ENCODE results near the gene RDH5.
A peak's percentile ranks its signal among the peaks of the same experiment; 100 is the strongest.

Gene RDH5

DNA sequence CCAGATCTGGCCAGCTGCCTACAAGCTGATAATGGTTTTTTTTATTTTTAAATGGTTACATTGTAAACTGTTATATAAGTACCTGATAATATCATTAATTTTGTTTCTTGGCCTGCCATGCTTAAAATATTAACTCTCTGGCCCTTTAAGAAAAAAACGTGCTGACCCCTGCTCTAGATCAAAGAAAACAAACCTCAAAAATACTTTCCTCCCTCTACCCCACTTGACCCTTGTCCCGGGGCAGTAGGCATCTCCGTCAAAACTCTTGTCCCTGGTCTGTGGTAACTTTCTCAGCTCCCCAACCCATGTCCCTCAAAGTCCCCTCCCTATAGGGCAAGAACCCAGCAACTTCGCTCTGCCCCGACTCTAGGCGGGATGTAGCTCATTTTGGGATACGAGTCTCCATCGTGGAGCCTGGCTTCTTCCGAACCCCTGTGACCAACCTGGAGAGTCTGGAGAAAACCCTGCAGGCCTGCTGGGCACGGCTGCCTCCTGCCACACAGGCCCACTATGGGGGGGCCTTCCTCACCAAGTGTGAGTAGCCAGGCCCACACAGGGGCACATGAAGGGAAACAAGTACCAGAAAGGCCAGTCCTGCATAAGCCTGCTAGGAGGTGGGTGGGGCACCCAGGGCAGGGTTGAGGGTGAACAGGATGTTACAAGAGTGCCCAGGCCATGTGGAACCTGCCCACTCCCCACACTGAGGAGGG is 3.5 kb downstream of the RDH5 start:
- DNase-seq (ENCODE audit: low spot score in 2 of 2) (no peak), ATAC-seq (ENCODE audit: low read depth) (no peak)
- no peaks in the 10 kb centered on the region for H3K27me3 Mint-ChIP-seq
- peaks cover 19% of the 10 kb centered on the region for H3K4me1 Mint-ChIP-seq
- no peak overlapping the region for H3K4me3 Mint-ChIP-seq
- no peaks in the 10 kb centered on the region for H3K36me3 Mint-ChIP-seq
- H3K9me3 Mint-ChIP-seq = no peaks in the 10 kb centered on the region
- peak overlapping the region; percentile 24 for H3K27ac Mint-ChIP-seq

DNA sequence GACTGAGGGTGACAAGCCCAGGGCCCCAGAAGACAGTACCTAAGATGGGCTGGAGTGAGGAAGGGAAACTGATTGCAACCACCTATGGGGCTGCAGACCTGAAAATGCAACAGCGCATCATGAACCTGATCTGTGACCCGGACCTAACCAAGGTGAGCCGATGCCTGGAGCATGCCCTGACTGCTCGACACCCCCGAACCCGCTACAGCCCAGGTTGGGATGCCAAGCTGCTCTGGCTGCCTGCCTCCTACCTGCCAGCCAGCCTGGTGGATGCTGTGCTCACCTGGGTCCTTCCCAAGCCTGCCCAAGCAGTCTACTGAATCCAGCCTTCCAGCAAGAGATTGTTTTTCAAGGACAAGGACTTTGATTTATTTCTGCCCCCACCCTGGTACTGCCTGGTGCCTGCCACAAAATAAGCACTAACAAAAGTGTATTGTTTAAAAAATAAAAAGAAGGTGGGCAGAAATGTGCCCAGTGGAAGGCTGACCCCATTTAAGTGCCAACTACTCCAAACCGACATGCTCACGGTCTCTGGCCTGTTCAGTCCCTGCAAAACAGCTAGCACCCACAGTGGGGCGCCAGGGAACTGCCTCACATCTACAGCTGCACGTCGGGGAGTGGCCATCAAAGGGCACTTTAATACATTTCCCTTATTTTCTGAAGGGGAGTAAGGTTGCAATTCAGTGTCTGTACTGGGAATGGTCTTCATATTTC is 4.2 kb downstream of the RDH5 start:
- DNase-seq (ENCODE audit: low spot score in 2 of 2) = peak; percentile 50 to 61
- no peak overlapping the region for H3K4me3 Mint-ChIP-seq
- H3K27ac Mint-ChIP-seq = no peak overlapping the region
- H3K36me3 Mint-ChIP-seq = no peaks in the 10 kb centered on the region
- peak; percentile 69 for ATAC-seq (ENCODE audit: low read depth)
- H3K9me3 Mint-ChIP-seq = no peaks in the 10 kb centered on the region
- peaks cover 18% of the 10 kb centered on the region for H3K4me1 Mint-ChIP-seq
- no peaks in the 10 kb centered on the region for H3K27me3 Mint-ChIP-seq

DNA sequence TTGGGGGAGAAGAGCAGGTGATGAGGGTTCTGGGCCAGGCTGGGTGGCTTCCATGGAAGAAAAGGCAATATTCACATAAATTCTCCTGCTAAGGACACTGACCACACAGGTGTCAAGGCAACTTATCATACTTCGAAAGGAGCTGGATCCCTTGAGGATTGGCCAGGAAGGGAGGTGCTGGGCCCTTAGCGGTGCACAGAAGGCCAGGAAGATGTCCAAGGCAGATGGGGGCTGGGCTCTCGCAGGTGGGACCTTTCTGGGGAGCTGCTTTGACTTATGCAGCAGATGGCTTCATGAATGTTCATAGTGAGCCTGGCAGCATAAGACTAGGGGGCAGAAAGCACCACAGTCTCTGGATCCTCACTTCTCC is 4.7 kb downstream of the RDH5 start:
- no peak for DNase-seq (ENCODE audit: low spot score in 2 of 2)
- Mint-ChIP-seq H3K9me3 (no peaks in the 10 kb centered on the region), H3K4me1 (peaks cover 22% of the 10 kb centered on the region), H3K36me3 (no peaks in the 10 kb centered on the region), H3K4me3 (no peak overlapping the region), H3K27me3 (no peaks in the 10 kb centered on the region), H3K27ac (no peak overlapping the region)
- no peak for ATAC-seq (ENCODE audit: low read depth)

DNA sequence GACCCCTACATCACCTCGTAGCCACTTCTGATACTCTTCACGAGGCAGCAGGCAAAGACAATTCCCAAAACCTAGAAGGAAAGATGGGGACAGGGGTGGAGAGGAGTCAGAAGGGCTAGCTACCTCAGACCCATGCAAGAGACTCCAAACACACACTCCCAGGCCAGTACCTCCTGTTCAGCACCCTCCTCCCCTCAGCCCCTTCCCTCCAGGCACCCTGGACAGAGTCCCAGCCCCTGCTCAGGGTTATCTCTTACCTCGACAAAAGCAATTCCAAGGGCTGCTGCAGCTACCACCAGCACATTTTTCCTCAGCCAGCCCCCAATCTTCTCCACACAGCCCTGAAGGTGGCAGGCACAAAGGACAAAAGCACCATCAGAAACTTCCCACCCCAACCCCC is 5.4 kb downstream of the RDH5 start:
- ATAC-seq (ENCODE audit: low read depth) (no peak), DNase-seq (ENCODE audit: low spot score in 2 of 2) (no peak)
- no peaks in the 10 kb centered on the region for H3K27me3 Mint-ChIP-seq
- no peak overlapping the region for H3K4me3 Mint-ChIP-seq
- no peaks in the 10 kb centered on the region for H3K36me3 Mint-ChIP-seq
- H3K9me3 Mint-ChIP-seq = no peaks in the 10 kb centered on the region
- H3K27ac Mint-ChIP-seq = no peak overlapping the region
- H3K4me1 Mint-ChIP-seq = peaks cover 29% of the 10 kb centered on the region

DNA sequence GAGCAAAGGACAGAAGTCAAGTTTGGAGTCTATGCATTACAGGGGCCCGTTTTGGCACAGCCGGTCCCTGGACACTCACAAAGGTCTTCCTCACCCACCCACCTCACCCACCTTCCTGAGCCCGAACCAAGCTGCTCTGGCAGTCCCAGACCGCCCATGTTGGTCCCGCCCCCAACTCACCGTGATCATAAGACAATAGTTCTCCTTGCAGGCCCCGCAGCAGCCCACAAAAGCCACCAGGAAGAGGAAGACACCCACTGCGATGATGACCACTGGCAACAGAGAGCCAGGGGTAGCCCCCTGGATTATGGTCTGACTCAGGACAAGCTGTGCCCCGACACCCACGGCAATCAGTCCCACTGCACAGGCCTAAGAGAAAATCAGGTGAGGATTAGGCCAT is 6.8 kb downstream of the RDH5 start:
- DNase-seq (ENCODE audit: low spot score in 2 of 2) = no peak
- Mint-ChIP-seq H3K27ac (peak overlapping the region; percentile 88), H3K4me3 (peak overlapping the region; percentile 91), H3K27me3 (no peaks in the 10 kb centered on the region), H3K36me3 (no peaks in the 10 kb centered on the region), H3K9me3 (no peaks in the 10 kb centered on the region), H3K4me1 (peaks cover 29% of the 10 kb centered on the region)
- ATAC-seq (ENCODE audit: low read depth) = no peak

GRCh38 chr12:55727643-55728185 is 7.5 kb downstream of the RDH5 start:
- ATAC-seq (ENCODE audit: low read depth) (no peak), DNase-seq (ENCODE audit: low spot score in 2 of 2) (no peak)
- H3K36me3 Mint-ChIP-seq = no peaks in the 10 kb centered on the region
- H3K4me3 Mint-ChIP-seq = peak overlapping the region; percentile 91
- H3K4me1 Mint-ChIP-seq = peaks cover 29% of the 10 kb centered on the region
- H3K9me3 Mint-ChIP-seq = no peaks in the 10 kb centered on the region
- H3K27ac Mint-ChIP-seq = peak overlapping the region; percentile 88
- no peaks in the 10 kb centered on the region for H3K27me3 Mint-ChIP-seq

DNA sequence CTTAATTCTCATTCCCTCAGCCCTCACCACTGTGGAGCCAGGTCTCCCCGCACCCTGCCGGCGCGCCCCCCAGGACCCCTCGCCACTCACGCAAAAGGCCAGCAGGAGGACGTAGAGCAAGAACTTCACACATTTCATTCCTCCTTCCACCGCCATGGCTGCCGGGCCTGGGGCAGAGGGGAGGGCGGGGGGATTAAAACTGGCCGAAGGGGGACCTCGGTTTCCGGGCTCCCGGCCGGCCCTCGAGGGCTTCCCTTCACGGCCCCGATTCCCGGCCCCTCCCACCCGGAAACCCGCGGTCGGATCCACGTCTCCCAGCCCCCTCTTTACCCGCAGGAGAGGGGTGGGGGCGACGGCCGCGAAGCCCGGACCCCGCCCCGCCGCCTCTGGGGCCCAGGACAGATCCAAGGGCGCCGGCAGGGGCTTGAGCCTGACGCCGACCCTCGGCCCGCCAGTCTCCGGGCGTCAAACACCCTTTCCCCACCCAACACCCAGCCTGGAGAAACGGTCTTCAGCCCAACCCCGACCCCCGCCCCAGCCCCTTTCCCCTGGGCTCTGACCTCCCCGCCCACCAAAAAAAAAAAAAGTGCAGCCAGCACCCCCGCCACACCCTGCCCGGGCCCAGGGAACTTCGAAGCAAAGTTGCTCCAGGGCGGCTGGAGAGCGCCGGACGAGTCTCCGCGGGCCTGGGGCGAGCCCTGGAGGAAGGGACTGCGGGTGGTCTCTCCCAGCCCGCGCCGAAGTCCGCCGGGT is 8.2 kb downstream of the RDH5 start:
- Mint-ChIP-seq H3K27me3 (no peaks in the 10 kb centered on the region), H3K27ac (peak overlapping the region; percentile 88), H3K4me3 (peak overlapping the region; percentile 91), H3K36me3 (no peaks in the 10 kb centered on the region), H3K9me3 (no peaks in the 10 kb centered on the region), H3K4me1 (peaks cover 29% of the 10 kb centered on the region)
- ATAC-seq (ENCODE audit: low read depth) (peak; percentile 14), DNase-seq (ENCODE audit: low spot score in 2 of 2) (no peak)

DNA sequence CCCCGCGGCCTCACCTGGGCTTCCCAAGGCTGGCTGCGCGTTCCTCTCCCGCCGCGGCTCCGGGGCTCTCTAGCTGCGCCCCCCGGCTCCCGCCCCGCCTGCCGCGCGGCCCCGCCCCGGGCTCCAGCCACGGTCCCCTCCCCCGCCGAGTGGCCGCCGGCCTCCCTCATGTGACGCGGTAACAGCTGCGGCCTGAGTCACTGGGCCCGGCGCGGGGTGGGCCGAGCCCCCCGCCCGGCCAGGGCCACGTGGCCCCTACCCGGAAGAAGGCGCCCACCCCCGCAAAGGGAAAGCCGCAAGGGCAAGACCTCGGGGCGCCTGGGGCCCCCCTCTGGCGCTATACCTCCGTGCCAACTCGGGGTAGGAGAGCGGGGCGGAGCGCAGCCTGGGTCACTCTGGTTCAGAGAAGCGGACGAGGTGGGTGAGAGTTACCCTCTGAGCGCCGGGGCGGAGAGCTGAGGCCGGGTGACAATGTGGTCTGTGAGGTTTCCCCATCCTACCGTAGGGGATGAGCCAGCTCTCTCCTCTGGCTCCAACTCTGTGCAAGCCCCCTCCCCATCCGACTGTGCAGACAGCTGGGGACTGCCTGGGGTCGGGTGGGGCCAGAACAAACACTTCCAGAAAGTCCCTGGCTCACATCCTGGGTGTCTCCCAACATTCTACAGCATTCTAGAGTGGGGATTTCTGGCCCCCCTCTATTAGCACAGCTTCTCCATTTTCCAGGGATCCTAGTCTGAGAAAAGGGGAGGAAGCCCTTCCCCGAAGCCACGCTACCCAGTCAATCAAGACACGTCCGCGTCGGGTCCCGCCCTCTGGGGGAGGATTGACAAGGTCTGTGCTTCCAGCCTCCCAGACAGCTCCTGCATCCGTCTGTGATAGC is 9.0 kb downstream of the RDH5 start, which contains the start of gene CD63:
Gene CD63 (minus strand): TSS at position 71 of the 880 bp plus-strand sequence. CDS start 668 bp downstream, outside the sequence.
- no peaks in the 10 kb centered on the region for H3K9me3 Mint-ChIP-seq
- H3K4me1 Mint-ChIP-seq = peaks cover 25% of the 10 kb centered on the region
- ATAC-seq (ENCODE audit: low read depth) = peak; percentile 61
- DNase-seq (ENCODE audit: low spot score in 2 of 2) = peak in 1 of 2 donors; percentile 53
- peak within 1 kb of the TSS; percentile 88 for H3K27ac Mint-ChIP-seq
- H3K4me3 Mint-ChIP-seq = peak within 1 kb of the TSS; percentile 91
- no peaks in the 10 kb centered on the region for H3K27me3 Mint-ChIP-seq
- no peaks in the 10 kb centered on the region for H3K36me3 Mint-ChIP-seq

- peak overlapping the region; percentile 9 for H3K27ac Mint-ChIP-seq
- DNase-seq (ENCODE audit: low spot score in 2 of 2) = no peak
- H3K4me1 Mint-ChIP-seq = peaks cover 21% of the 10 kb centered on the region
- peak overlapping the region; percentile 86 for H3K4me3 Mint-ChIP-seq
- H3K27me3 Mint-ChIP-seq = no peaks in the 10 kb centered on the region
- no peaks in the 10 kb centered on the region for H3K9me3 Mint-ChIP-seq
- H3K36me3 Mint-ChIP-seq = no peaks in the 10 kb centered on the region
- peak; percentile 50 for ATAC-seq (ENCODE audit: low read depth)
These were observed 9.9 kb downstream of the RDH5 start for GRCh38 chr12:55729819-55730818.

GRCh38 chr12:55732288-55732687 is 12.1 kb downstream of the RDH5 start:
- H3K9me3 Mint-ChIP-seq = no peaks in the 10 kb centered on the region
- no peaks in the 10 kb centered on the region for H3K27me3 Mint-ChIP-seq
- no peak for ATAC-seq (ENCODE audit: low read depth)
- H3K36me3 Mint-ChIP-seq = no peaks in the 10 kb centered on the region
- H3K4me1 Mint-ChIP-seq = peaks cover 22% of the 10 kb centered on the region
- DNase-seq (ENCODE audit: low spot score in 2 of 2) = no peak
- H3K27ac Mint-ChIP-seq = no peak overlapping the region
- no peak overlapping the region for H3K4me3 Mint-ChIP-seq

GRCh38 chr12:55733021-55733555 is 12.9 kb downstream of the RDH5 start:
- H3K27ac Mint-ChIP-seq = no peak overlapping the region
- no peaks in the 10 kb centered on the region for H3K9me3 Mint-ChIP-seq
- H3K4me3 Mint-ChIP-seq = no peak overlapping the region
- no peaks in the 10 kb centered on the region for H3K36me3 Mint-ChIP-seq
- ATAC-seq (ENCODE audit: low read depth) (no peak), DNase-seq (ENCODE audit: low spot score in 2 of 2) (no peak)
- H3K4me1 Mint-ChIP-seq = peaks cover 19% of the 10 kb centered on the region
- no peaks in the 10 kb centered on the region for H3K27me3 Mint-ChIP-seq

GRCh38 chr12:55733858-55734257 is 13.7 kb downstream of the RDH5 start:
- Mint-ChIP-seq H3K9me3 (no peaks in the 10 kb centered on the region), H3K4me3 (no peak overlapping the region), H3K27ac (no peak overlapping the region), H3K4me1 (peaks cover 22% of the 10 kb centered on the region), H3K27me3 (no peaks in the 10 kb centered on the region), H3K36me3 (no peaks in the 10 kb centered on the region)
- DNase-seq (ENCODE audit: low spot score in 2 of 2) (no peak), ATAC-seq (ENCODE audit: low read depth) (no peak)

All from memory B cell (primary cell).